Endothelial cell of hepatic sinusoid (primary cell): ENCODE measurements around the gene SERTAD2.

Experiments used
- in situ Hi-C: cut with HindIII; loops from 2 replicates; pipeline ENCODE4 v1.10.0; 2017; ENCODE audit warnings: low sequenced_read_pairs

Gene SERTAD2

DNA sequence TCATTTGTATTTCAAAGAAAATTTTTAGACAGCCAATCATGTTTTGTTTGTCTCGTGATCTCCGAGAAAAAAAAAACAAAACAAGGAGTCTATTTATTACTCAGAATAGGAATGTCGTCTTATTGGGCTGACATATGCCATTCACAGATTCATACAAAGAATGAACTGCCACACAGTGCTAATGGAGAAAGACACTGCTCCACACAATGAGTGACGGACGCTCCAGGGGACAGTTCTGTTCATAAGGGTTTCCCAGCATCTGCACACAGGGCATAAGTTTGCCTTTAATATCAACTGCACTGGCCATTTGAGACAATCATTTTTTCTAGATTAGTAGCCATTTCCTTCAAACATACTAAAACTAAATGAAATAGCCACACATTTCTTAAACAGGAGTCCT, 3.4 kb downstream of the SERTAD2 start:
- in situ Hi-C loops, result loop anchor here (10.0 kb wide), 1 partner anchor 115 kb away; no protein-coding TSS in a partner anchor

DNA sequence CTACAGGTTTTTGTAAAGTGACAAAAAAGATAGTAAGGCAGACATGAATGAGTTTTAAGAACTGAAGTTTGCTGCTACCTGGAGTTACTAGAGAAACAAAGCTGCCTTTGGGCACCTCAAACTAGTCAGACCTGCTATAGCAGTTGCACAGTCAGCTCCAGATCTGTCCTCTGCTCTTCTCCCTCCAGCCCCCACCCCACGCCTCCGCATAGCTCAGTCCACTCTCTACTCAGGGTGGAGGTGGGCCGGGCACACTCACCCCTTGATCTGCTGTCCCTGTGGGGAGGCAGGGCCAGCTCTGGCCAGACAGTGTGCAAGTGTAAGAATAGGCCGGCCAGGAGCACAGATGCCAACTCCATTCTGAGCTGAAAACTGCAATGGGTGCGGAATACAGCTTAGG, 4.1 kb downstream of the SERTAD2 start:
- in situ Hi-C loops, result loop anchor here (5.0 to 10.0 kb wide), 3 partner anchors 42 to 198 kb away; no protein-coding TSS in a partner anchor

DNA sequence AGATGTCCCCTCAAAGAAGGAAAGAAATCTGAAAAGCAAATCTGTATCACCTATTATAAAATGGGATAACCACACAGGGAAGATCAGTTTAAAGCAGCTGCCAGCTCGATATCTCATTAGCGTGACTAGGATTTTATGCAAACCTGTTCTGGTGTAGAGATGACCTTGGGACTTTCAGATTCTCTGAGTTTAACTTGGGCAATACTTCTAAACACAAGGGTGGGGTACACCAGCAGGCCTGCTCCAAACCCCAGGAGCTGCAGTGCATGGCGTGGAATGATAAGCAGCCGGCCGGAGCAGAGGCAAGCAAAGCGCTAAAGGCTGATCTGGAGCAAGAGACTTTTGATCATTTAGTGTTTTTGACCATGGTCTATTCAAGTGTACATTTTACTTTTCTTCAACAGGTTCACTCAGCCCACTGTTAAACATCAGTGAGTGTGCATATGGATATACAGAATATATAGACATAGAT, 4.7 kb downstream of the SERTAD2 start:
- in situ Hi-C loops, result loop anchor here (5.0 kb wide), 2 partner anchors 42 to 198 kb away; no protein-coding TSS in a partner anchor

DNA sequence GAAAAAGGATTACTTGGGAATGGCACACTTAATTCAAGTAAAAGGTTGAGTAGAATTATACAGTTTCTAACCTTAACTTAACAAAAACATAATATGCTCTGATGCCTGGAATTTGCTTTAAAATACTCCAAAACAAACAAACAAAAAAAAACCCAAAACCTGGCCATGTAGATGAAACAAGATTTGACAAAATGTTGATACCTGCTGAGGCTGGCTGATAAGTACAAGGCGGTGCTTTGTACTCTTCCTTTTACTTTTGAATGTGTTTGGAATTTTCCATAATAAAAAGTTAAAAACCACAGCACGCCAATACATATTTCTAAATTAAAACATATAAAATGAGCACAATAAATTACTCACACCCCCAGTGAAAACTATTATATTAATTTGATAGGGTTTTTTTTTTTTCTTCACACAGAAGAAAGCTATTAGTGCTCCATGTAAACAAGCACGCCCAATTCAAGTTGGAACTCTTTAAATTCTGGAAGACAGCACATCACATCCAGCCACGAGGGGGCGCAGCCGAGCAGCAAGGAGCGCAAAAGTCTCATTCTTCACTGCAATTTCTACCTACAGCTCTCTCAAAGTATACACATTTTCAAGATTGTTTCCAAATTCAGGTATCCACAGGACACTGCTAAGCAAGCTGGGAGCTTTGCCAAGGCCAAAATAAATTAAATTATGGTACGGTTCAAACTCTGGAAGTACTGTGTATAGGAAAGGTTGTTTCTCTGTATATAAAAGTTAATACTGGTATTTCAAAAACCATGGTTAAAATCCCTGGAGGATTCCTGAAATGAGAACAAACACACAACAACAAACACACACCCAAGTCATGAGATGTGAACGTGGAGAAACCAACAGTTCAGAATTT, 7.5 kb downstream of the SERTAD2 start:
- in situ Hi-C loops, result loop anchor here (5.0 kb wide), 2 partner anchors 39 to 201 kb away; no protein-coding TSS in a partner anchor

DNA sequence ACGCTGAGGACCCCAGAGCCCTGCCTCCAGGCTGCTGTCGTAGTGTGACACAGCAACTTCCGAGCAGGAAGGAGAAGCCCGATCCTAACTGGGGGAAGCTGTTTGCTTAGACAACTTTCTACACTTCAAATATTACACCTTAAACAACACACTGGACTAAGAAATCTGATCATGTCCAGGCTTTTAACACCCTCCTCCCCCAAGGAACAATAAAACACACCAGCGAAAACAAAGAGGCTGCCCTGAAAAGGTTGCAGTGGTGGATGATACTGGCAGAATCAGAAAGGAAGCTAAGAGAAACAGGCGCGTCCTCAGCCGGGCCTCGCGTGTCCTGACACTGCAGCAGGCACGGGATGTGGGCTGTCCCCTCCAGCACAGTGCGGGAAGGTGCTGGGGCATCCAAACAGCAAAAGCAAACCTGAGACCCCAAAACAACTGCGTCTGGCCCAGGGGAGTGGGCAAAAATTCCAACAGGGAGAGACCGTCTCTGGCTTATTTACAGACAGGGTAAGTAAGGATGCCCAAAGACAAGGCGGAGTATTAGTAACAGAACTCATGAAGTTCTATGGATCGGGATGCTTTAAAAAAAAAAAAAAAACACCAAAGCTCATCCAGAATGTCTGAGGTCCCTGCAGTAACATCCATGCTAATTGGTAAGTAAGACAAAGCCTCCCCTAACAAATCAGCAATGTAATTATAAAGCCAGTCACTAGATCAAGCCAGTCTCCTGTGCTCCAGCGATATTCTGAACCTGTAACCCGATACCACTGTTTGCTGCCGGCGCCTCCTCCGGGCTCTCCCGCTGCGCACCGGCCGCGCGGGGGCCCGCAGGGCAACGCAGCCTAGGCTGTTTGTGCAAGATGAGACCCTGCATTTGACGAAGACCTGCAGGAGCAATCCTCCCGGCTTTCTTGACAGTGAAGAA, 9.0 kb downstream of the SERTAD2 start:
- in situ Hi-C loops, result loop anchor here (5.0 kb wide), 2 partner anchors 37 to 203 kb away; no protein-coding TSS in a partner anchor

DNA sequence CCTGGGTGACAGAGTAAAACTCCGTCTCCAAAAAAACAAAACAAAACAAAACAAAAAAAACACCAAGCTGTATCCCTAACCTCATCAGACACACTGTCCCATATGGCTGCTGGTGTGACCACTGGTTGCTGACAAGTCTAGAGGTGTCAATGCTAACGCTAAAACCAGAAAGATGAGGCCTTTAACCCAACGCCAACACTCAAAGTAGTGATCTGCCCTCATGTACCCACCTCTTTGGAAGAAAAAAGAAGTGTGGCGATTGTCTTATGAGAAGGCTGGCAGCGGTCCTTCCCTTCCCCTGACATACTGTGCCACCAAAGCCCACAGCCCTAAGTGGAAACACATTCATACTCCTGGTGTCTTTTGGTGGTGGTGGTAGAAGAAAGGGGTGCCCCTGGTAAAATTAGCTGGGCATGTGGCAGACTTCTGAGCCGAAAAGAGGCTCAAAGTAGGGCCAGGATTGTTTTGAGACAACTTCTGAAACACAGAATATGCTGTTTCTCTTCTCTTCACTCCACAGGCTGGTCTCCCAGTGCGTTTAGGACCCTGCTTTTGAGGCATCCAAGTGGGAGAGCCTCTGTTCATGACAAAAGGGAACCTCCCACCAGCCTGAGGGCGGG, 9.8 kb downstream of the SERTAD2 start:
- in situ Hi-C loops, result no loop called here

DNA sequence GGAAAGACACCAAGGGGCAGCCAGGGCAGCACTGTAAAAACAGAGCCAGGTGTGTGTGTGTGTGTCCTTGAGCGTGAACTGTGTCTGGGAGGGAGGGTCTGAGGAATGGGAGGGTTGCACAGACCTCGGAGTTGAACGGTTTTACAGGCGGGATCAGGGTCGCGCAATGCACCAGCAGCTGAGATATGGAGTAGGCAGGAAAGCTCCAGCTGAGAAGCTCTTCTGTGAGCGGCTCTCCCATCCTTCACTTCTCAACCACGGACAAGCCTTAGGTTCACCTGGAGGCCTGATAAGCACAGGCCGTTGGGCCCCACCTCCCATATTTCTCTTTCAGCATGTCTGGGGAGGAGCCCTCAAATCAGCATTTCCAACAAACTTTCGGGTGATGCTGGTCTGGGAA, 12.1 kb downstream of the SERTAD2 start:
- in situ Hi-C loops, result no loop called here

DNA sequence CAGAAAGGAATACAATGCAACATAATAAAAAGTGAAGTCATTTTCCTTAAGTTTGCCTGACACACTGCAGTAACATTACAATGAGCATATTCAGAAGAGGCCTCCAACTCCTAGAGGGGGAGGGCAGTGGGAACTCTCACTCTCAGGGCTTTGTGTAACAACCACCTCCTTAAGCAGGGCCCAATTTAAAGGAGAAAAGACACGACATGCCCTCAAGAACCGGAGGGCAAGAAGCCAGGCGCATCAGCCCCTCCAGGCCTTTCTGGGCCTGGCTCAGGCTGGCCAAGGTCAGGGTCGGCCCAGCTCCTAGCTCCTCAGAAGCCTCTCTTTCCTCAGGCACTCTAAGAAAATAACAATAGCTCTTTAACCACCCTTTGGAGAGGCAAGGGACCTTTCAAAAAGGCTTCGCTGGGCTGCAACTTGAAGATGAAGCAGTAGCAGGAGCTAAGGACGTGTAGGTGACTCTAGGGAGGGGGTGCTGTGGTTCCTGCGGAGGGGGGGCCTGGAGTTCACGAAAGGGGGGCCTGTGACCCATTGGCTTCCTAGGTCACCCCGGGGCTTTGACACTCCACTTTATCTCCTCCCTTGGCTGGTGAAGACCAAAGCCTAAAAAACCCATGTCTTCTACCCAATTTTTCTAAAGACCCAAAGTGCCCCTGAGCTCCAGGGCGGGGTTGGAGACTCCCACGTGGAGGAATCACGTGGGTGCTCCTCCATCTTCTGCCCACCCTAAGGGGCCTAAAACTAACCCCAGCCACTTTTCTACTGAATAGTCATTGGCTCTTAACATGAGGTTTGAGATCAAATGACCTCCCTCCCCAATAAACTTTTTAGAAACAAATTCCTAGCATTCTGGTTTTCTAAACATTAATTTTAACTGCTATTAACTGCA, 13.3 kb downstream of the SERTAD2 start:
- in situ Hi-C loops, result no loop called here

DNA sequence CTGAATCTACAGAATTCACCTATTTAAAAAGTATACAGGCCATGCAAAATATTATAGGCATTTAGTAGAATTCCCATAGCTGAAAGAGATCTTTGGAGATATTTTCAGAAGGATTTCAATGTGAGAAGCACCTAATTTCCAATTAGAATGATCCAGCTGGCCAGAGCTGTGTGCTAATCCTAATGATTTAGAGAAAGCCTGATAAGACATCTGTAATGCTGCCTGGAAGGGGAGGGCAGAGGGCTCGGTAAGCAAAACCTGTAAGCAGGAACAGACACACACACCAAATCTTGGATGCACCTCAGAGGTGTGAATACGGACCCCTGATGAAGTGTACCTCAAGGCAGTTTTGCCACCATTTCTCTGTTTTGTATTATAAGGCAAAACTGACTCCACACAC, 14.0 kb downstream of the SERTAD2 start:
- in situ Hi-C loops, result no loop called here

DNA sequence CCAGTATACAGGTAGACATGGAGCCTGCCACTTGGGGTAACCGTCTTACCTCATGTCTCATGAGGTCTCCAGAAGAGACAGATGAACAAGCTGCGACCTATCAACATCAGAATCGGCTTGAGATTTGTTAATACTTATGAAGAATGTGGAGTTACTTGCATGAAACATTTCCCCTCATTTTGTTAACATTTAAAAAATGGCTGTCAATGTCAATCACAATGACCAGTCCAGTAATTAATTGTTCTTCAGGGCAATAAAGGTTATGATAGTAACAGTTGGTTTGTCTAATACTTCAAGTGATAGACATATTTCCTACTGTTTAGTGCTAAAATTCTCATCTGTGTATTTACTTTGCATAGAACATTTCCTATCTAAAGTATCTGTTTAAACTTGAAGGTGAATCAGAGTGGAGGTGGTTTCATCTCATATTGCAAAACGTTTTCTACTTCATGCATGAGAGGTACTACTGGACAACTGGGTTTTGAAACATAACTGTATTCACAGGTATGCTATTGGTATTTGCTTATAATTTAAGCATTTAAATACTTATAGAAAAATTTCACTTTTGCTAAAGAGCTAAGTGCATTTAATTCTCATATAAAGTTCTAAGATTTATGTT, 15.1 kb downstream of the SERTAD2 start:
- in situ Hi-C loops, result no loop called here

DNA sequence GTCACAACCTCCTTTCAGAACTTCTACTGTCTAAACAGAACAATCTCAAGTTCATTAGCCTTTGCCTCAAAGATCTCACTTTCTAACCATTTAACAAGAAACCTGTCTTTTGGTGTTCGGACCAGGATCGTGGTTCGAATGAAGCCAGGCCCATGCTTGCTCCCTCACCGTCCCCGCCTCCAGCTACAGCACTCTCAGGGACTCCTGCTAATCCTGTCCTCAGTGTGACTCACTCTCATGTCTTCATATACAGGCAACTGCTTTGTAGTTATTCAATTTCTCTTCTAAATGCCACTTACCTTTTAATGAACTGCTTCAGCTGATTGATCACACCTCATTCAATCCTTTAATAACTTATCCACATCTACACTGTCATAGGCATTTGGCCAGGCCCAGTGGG, 15.8 kb downstream of the SERTAD2 start:
- in situ Hi-C loops, result no loop called here

DNA sequence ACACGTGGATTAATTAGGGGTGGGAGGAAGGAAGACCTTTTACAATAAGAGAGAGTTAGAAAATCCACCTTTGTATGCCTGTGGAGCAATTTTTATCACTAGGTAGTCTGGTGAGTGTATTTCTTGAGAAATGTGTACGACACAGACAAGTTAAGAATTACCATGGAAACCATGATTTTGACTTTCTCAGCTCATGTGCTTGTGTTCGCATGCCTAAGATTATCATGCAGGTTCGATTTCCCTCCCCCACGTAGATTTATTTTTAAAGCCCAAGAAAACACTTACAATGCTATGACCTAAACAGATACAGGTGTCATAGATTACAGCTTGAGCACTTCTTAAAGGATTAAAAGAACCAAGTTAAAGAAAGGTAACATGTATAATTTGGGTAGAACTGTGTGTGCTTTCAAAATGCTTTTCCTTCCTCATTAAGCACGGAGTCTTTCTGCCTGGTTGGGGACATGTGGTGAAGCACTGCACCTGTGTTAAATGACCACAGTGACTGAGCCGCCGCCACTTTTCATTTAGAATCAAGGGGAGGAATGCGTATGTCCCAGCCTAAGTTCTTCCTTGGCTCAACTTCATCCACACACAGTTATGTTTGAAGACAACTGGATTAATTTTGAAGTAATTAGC, 16.6 kb downstream of the SERTAD2 start:
- in situ Hi-C loops, result no loop called here

DNA sequence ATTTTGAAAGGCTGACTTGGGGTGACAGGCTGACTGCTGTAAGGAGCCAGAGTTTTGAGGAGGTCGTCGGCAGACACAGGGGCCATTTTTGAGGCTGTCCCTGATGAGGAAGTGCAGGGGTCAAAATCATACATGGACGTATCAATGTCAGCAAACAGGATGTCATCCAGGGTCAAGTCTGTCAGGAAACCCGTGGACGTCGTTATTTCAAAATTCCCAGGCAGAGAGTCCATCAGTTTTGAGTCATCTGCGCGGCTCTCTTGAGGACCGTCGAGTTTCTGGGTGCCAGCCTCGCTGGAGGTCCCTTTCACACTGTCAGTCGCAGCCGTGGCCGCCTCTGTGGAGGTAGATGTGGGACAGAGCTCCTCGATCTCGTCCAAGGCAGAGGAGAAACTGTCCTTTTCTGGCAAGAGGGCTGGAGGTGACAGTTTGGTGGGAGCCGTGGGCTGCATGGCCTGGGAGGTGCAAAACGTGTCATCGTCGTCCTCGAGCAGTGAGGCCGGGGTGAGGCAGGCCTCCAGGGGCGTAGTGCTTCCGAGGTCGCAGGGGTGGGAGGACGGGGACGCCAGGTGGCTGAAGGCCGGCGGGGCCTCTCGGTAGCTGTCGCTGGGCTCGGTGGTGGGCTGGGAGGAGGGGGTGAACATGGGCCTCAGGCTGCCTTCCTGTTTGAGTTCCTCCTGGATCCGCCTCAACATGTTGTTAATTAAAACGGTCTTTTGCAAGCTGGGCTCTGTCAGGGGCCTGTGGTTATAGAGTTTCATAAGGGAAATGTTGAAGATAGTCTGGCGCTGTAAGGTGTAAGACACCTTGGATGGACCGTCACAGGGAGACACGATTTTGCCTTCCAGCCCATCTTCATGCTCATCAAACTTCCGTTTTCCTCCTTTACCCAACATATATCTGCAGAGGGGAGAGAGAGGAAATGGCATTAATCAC, 17.5 kb downstream of the SERTAD2 start:
- in situ Hi-C loops, result no loop called here

DNA sequence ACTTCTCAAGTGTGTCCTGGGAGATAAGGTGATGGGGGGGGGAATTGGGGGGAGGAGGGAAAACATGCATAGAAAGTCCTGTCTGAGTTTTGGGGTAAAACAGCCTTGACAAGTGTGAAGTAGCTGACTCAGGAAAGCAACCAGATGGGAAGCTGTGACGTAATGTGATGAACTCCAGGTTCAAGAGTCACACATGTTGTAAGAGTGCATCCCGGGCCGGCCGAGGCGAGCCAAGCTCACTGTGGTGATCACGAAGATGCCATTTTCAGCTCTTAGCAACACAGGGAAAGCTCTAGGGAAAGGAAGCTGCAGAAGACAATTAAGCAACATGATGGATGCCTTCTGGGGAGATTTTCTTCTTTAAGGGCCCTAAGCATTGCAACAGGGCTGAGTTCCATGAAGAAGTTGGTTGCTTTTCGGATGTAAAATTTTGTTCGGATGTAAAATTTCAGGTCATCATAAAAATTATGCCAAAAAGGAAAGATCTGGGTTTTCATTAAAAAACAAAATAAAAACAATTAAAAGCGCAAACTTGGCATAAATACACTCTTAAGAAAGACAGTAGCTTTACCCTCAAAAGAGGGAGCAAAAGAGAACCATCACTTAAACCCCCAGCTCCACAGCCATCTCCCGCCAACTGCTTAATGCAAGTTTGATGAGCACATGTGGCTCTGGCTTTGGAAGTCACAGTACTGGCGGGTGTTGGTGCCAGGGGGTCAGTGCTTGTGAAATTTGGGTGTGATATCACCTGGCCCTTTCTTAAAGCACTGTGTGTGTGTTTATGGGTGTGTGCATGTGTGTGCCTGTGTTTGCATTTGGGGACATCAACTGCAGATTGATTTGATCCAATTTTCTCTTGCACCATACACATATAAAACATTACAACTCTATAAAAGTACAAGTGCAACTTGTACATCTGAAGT, 19.1 kb downstream of the SERTAD2 start:
- in situ Hi-C loops, result no loop called here

DNA sequence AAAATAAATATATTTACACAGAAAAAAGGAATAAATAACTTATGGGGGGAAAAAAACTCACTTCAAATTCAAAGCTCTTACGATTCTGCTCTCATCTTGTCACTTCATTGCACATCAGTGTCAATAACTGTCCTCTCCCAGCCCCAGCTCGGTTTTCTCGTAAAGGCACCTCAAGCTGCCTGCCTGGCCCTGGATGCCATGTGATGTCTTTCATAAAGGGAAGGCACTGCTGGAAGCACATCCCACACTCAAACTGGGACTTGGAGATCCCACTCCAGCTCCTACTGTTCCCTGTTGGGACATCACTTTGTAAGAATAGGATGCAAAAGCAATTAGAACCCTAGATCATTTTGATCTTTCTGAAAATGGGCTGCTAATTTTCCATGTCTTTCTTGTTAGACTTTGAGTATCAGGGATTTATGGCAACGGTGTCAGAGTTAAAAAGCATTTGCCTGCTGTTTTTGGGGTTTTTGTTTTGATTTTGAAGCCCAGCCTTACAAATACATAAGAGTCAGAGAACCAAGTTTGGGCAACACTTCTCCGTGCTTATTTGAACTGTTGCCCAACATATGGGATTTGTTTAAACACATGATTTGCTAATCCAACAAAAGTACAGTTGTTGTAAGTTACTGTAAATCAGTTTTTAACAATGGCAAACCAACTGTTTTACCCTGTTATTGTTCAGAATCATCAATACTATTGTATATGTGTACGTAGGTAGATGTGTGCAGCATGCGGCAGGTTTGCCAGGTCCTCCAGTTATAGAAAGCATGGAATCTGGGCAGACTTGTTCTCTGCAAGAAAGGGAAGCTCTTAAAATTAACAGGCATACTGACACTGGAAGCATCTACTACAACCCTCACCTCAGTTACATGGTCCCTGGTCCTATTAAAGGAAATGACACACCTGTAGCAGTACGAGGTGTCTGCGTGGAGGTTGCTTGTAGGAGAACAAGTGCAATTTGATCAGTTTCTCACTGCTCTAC, 20.6 kb downstream of the SERTAD2 start:
- in situ Hi-C loops, result no loop called here

DNA sequence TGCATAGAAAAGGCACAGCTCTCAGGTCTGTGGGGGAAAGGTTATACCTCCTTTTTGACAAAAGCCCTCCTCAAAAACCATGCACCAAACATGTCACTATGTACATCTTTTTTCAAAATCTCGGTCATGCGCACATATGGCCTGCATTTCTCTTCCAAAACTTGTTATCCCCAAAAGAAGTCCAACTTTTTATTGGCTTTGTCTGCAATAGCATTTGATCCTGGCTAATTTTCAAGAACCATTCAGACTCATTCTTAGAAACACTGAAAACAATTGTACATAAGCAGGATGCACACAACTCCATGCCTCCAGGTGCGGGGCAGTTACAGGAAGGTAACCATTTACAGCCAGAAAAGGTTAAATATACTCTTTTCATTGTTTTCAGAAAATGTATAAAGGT, 21.9 kb downstream of the SERTAD2 start:
- in situ Hi-C loops, result no loop called here
